Activated naive CD4-positive, alpha-beta T cell treated with anti-CD3 and anti-CD28 coated beads for 36 hours (primary cell): ENCODE results near the gene RAD51D. TPM values are rescaled to one million over a fixed set of nuclear protein-coding genes. Genes with fewer than 3 reads are reported as not detected.
A peak's percentile ranks its signal among the peaks of the same experiment; 100 is the strongest.
"Not testable (repeated sequence)": the region's sequence is repeated elsewhere in the genome, so short reads cannot be mapped to it uniquely, and the experiment has no call there.

Experiments
- CTCF ChIA-PET: fragments of 350-600 bp; sonication (Branson Sonifier 250); formaldehyde crosslinking; loops from one replicate; lab custom pipeline; 2021; ENCODE audit warnings: antibody characterized with exemption; lab: Charles Lee
- DNase-seq: peaks from one replicate; pipeline ENCODE4 v3.0.0-alpha.2; 2020
- H3K27ac Mint-ChIP-seq: one replicate; pipeline ENCODE4 v1.8.0; 2021; ENCODE audit warnings: mild to moderate bottlenecking, mixed read lengths
- H3K27me3 Mint-ChIP-seq: one replicate; pipeline ENCODE4 v1.8.0; 2021; ENCODE audit warnings: low read depth, mixed read lengths
- H3K36me3 Mint-ChIP-seq: one replicate; pipeline ENCODE4 v1.8.0; 2021; ENCODE audit warnings: low read depth, mixed read lengths
- H3K4me1 Mint-ChIP-seq: one replicate; pipeline ENCODE4 v1.8.0; 2021; ENCODE audit warnings: low read depth, mixed read lengths
- H3K4me3 Mint-ChIP-seq: one replicate; pipeline ENCODE4 v1.8.0; 2021; ENCODE audit warnings: mild to moderate bottlenecking, moderate library complexity, mixed read lengths
- H3K9me3 Mint-ChIP-seq: one replicate; pipeline ENCODE4 v1.8.0; 2021; ENCODE audit warnings: mixed read lengths
- intact Hi-C: fragments of 100-400 bp; cut with micrococcal nuclease; formaldehyde crosslinking; loops from one replicate; pipeline ENCODE4 v1.15.1; 2023
- total RNA-seq, 2 experiments: library from RNA; stranded (reverse); gene quantifications; one replicate each; pipeline ENCODE4 v1.2.3, GENCODE V29; 2021

RAD51D gene
- total RNA-seq, 2 experiments from 2014 or later, result 31.5 to 33.0 TPM

DNA sequence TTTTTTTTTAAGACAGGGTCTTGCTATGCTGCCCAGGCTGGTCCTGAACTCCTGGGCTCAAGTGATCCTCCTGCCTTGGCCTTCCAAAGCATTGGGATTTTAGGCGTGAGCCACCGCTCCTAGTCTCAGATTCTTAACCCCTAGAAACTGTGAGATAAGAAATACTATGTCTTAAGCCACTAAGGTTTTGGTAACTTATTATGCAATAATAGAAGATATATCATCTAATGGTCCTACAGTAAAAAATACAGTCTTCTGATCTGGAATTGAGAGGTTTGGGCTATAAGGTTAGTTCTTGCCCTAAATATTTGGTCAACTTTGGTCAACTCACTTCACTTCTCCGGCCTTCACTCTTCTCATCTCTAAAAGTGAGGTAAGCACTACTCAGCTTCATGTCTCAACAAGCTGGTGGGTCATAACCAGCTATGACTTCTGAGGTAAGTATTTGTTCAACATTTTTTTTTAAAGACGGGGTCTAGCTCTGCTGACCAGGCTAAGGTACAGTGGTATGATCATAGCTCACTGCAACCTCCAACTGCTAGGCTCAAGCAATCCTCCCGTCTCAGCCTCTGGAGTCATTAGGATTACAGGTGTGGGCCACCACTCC is 14.7 kb downstream of the RAD51D start:
- Mint-ChIP-seq H3K9me3 (no peaks in the 10 kb centered on the region), H3K36me3 (peaks cover 42% of the 10 kb centered on the region), H3K27me3 (no peaks in the 10 kb centered on the region), H3K4me1 (peaks cover 2% of the 10 kb centered on the region), H3K4me3 (no peak overlapping the region), H3K27ac (no peak overlapping the region)
- CTCF ChIA-PET, result interaction anchor here (0.5 to 1.4 kb wide), 3 partner anchors 14 to 121 kb away, joined by 3 to 5 read pairs (median 4); no protein-coding TSS in a partner anchor
- intact Hi-C loops, result no loop called here
- DNase-seq, result no peak

DNA sequence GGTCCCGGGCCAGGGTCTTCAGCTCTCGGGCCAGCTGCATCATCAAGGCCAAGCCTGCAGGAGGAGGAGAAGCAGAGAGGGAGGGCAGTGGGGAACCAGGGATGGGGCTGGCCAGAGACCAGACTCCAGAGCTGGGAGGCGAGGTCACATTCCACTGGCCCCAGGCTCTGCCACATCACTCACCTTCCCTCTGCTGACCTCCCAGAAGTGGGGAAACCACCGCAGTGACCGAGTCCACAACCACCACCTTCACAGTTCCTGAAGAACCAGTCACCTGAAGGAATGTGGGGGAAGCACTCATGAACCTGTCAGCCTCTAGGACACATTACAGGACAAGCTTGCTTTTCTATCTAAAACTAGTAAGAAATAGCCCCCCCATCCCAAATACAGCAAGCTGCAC is 16.4 kb downstream of the RAD51D start:
- CTCF ChIA-PET, result interaction anchor here (1.1 to 1.3 kb wide), 2 partner anchors 8 to 13 kb away, joined by 3 to 9 read pairs; no protein-coding TSS in a partner anchor
- no peak for DNase-seq
- peaks cover 2% of the 10 kb centered on the region for H3K4me1 Mint-ChIP-seq
- H3K36me3 Mint-ChIP-seq, result peaks cover 49% of the 10 kb centered on the region
- intact Hi-C loops, result no loop called here
- no peak overlapping the region for H3K27ac Mint-ChIP-seq
- H3K27me3 Mint-ChIP-seq, result no peaks in the 10 kb centered on the region
- no peaks in the 10 kb centered on the region for H3K9me3 Mint-ChIP-seq
- H3K4me3 Mint-ChIP-seq, result no peak overlapping the region

DNA sequence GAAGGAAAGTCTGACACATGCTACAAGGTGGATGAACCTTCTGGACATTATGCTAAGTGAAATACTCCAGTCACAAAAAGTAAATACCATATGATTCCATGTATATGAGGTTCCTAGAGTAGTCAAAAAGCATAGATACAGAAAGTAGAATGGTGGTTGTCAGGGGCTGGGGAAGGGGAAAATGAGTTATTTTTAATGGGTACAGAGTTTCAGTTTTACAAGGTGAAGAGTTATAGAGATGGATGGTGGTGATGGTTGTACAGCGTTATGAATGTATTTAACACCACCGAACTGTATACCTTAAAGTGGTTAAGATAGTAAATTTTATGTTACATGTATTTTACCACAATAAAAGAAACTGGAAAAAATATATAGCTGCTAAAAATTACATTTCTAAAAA is 17.9 kb downstream of the RAD51D start:
- Mint-ChIP-seq H3K4me3 (no peak overlapping the region), H3K27me3 (no peaks in the 10 kb centered on the region), H3K4me1 (peaks cover 4% of the 10 kb centered on the region), H3K36me3 (peaks cover 47% of the 10 kb centered on the region), H3K27ac (no peak overlapping the region), H3K9me3 (no peaks in the 10 kb centered on the region)
- CTCF ChIA-PET, result interaction anchor here (1.8 kb wide), 1 partner anchor 12 kb away, joined by 6 read pairs; no protein-coding TSS in a partner anchor
- intact Hi-C loops, result no loop called here
- no peak for DNase-seq

DNA sequence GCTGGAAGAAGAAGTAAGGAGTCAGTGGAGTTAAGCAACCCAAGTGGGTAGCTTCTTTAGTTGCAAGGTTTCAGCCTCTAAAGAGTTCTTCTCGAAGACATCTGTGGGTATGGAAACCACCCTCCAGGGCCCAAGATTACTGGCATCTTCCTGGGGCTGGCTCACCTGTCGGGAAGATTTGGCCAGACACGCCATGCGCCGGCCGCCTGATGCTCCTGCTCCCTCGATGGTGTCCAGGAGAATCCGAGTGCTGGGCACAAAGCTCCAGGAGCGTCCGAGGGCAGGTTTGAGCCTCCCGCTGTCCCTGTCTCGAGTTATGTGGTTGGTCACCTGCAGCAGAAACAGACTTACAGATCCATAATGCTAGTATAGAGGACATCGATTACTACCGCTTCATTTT is 18.6 kb downstream of the RAD51D start:
- no peaks in the 10 kb centered on the region for H3K9me3 Mint-ChIP-seq
- intact Hi-C loops, result no loop called here
- no peak overlapping the region for H3K4me3 Mint-ChIP-seq
- no peaks in the 10 kb centered on the region for H3K27me3 Mint-ChIP-seq
- no peak for DNase-seq
- H3K4me1 Mint-ChIP-seq, result peaks cover 4% of the 10 kb centered on the region
- CTCF ChIA-PET, result interaction anchor here (1.8 kb wide), 1 partner anchor 11 kb away, joined by 6 read pairs; no protein-coding TSS in a partner anchor
- H3K36me3 Mint-ChIP-seq, result peaks cover 40% of the 10 kb centered on the region
- H3K27ac Mint-ChIP-seq, result no peak overlapping the region

DNA sequence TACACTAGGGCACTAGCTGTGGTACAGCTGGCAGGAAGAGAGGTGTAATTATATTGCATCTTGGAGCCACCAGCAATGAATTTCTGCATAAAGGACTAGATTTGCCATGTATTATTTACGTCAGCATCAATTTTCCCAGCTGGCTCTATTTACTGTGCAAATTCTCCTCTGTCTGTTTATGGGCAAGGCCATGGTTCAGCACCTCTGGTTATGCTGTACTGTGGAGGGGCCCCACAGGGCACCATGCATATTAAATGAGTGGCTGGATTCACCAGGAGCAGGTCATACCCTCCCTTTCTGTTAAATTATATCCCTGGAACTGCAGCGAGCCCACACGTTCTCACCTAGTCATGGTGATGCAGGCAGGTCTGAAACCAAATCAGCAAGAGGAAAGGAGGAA is 19.8 kb downstream of the RAD51D start:
- H3K4me3 Mint-ChIP-seq, result no peak overlapping the region
- peaks cover 31% of the 10 kb centered on the region for H3K36me3 Mint-ChIP-seq
- intact Hi-C loops, result no loop called here
- H3K4me1 Mint-ChIP-seq, result peaks cover 6% of the 10 kb centered on the region
- no peak for DNase-seq
- H3K27me3 Mint-ChIP-seq, result no peaks in the 10 kb centered on the region
- H3K9me3 Mint-ChIP-seq, result no peaks in the 10 kb centered on the region
- CTCF ChIA-PET, result no interaction called here
- H3K27ac Mint-ChIP-seq, result no peak overlapping the region

DNA sequence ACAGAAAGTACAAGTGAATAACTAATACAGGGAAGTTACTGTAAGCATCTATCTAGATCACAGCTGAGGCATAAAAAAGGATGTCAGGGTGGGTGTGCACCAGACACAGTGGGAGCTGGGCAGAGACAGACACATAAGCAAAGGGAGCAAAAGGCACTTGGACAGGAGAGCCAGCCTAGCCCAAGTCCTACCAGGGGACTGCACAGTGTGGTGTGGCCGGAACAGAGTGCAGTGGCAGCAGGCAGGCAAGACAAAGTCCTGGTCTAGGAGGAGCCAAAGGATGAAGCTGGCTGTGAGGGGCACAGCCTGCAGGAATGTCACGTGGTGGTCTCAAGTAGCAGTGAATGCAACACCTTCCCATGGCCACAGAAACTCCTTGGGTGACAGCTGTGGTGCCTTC is 21.9 kb downstream of the RAD51D start:
- DNase-seq, result no peak
- Mint-ChIP-seq H3K27me3 (no peaks in the 10 kb centered on the region), H3K27ac (no peak overlapping the region), H3K36me3 (peaks cover 22% of the 10 kb centered on the region), H3K4me1 (peaks cover 8% of the 10 kb centered on the region), H3K4me3 (no peak overlapping the region), H3K9me3 (no peaks in the 10 kb centered on the region)
- intact Hi-C loops, result no loop called here
- CTCF ChIA-PET, result interaction anchor here (1.2 kb wide), 1 partner anchor 21 kb away, joined by 3 read pairs; no protein-coding TSS in a partner anchor

DNA sequence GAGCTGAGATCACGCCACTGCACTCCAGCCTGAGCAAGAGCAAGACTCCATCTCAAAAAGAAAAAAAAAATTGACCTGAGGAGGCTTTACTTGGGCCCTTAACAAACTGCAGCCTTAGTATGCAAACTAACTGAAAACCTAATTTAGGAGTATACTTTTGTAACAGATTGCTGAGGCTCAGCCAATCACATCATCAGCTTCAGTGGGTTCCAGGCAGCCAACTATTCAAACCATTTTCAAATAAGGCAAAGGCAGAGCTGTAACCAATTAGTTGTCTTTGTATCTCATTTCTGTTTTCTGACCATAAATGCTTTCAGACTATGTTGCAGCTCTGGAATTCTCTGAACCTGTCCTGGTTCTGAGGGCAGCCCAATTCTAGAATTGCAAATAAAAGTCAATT is 23.9 kb downstream of the RAD51D start:
- no peak for DNase-seq
- H3K4me3 Mint-ChIP-seq, result no peak overlapping the region
- H3K9me3 Mint-ChIP-seq, result no peaks in the 10 kb centered on the region
- peaks cover 10% of the 10 kb centered on the region for H3K4me1 Mint-ChIP-seq
- CTCF ChIA-PET, result interaction anchor here (1.3 kb wide), 1 partner anchor 24 kb away, joined by 3 read pairs; no protein-coding TSS in a partner anchor
- peaks cover 15% of the 10 kb centered on the region for H3K36me3 Mint-ChIP-seq
- intact Hi-C loops, result no loop called here
- no peaks in the 10 kb centered on the region for H3K27me3 Mint-ChIP-seq
- H3K27ac Mint-ChIP-seq, result no peak overlapping the region

DNA sequence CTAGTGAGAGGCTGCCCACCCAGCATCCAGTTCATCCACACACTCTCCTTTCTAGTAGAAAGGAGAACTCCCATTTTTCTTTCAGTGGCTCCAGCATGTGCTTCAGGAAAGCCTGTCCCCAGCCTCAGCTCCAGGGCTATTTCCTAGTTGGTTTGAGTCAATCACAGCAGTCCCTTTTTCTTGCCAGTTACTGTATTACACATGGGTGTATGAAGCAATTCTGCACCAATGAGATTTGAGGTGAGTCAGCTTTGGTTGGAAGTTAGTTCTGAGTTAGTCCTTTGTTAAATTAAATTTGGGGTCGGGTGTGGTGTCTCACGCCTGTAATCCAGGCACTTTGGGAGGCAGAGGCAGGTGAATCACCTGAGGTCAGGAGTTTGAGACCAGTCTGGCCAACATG is 24.8 kb downstream of the RAD51D start:
- peaks cover 13% of the 10 kb centered on the region for H3K36me3 Mint-ChIP-seq
- H3K27me3 Mint-ChIP-seq, result no peaks in the 10 kb centered on the region
- no peak for DNase-seq
- H3K9me3 Mint-ChIP-seq, result no peaks in the 10 kb centered on the region
- peaks cover 16% of the 10 kb centered on the region for H3K4me1 Mint-ChIP-seq
- H3K27ac Mint-ChIP-seq, result no peak overlapping the region
- intact Hi-C loops, result no loop called here
- H3K4me3 Mint-ChIP-seq, result no peak overlapping the region
- CTCF ChIA-PET, result interaction anchor here (1.1 to 1.3 kb wide), 2 partner anchors 25 kb away, joined by 3 to 4 read pairs; no protein-coding TSS in a partner anchor

DNA sequence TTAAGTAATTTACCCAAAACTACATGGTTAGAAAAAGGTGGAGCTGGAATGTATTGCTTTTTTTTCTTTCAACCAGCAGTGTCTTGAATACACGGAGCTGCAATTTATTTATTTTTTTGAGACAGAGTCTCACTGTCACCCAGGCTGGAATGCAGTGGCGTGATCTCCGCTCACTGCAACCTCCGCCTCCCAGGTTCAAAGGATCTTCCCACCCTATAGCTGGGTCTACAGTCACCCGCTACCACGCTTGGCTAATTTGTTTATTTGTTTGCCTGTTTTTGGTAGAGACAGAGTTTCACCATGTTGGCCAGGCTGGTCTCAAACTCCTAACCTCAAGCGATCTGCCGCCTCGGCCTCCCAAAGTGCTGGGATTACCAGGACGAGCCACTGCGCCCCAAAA is 29.0 kb downstream of the RAD51D start:
- CTCF ChIA-PET, result interaction anchor here (1.4 to 2.3 kb wide), 8 partner anchors 12 to 111 kb away, joined by 4 to 20 read pairs (median 7); partner anchors contain the start of genes LIG3 and RFFL
- H3K36me3 Mint-ChIP-seq, H3K4me3 Mint-ChIP-seq, intact Hi-C loops, H3K27ac Mint-ChIP-seq, H3K27me3 Mint-ChIP-seq, H3K9me3 Mint-ChIP-seq, DNase-seq: not testable (repeated sequence)
- peaks cover 43% of the 10 kb centered on the region for H3K4me1 Mint-ChIP-seq

DNA sequence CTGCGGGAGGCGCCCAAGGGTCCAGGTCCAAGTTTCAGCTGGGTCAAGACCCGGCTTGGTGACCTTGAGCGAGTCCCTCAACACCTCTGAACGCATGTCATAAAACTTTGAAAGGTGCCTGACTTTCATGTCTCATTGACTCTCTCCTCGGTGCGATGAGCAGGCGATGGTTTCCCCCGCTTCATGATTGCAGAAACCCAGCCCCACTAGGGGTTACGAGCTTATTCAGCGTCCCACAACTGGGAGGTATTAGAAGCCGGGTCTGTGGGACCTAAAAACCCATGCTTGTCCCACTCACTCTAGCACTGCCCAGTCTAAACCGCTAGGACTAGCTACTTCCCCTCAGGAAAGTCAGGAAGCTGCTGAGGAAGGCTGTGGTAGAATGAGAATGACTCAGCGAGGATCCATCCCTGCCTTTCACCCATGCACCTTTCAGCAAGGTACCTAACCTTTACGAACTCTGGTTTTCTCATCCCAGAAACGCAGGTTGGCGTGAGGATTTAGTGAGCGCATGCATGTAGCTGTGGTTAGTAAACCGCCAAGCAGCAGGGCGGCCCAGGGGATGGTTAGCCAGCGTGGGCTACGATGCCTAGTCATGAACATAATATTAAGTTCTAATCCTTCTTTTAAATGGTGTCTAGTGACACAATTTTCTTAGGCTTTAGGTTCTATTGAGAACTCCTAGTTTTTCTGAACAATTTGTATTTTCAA is 29.9 kb downstream of the RAD51D start:
- Mint-ChIP-seq H3K4me3 (peak overlapping the region; percentile 85), H3K4me1 (peaks cover 48% of the 10 kb centered on the region), H3K36me3 (peaks cover under 1% of the 10 kb centered on the region), H3K9me3 (no peaks in the 10 kb centered on the region), H3K27me3 (no peaks in the 10 kb centered on the region), H3K27ac (peak overlapping the region; percentile 96)
- CTCF ChIA-PET, result interaction anchor here (0.6 to 2.3 kb wide), 37 partner anchors 12 to 547 kb away, joined by 3 to 25 read pairs (median 4); partner anchors contain the start of genes FNDC8, LIG3 and RFFL
- peak; percentile 61 for DNase-seq
- intact Hi-C loops, result loop anchor here (1.0 to 2.0 kb wide), 10 partner anchors 26 to 497 kb away; partner anchors contain the start of genes AP2B1, CCT6B, LIG3 and NLE1

DNA sequence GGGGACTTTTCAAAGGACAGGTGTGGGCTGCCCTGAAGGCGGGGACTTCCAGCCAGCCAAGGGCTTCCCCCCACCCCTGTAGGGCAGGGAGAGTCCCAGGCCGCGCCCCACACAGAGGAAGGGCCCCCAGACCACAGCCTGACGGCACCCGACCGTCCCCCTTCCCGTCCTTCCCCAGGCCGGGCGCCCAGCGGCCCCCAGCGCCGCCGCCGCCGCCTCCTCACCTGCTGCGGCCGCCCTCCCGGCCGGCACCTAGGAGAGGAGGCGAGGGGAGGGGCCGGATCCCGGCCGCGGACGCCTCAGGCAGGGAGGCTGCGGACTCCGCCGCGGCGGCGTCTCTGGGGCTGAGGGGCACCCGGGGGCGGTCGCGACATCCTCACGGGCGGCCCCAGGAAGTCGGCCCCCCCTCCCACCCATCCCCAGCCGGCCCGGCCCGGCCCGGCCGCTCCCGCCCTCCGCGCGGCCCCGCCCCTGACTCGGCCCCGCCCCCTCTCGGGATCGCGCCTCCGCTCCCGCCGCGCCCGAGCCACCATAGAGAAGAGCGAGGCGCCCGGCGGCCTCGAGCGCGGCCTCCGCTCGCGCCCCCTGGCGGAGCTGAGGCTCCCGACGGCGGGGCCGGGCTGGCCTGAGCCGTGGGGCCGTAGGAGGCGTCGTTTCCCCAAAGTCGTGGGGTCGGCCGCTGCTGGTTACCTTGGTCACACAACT is 30.6 kb downstream of the RAD51D start:
- no peaks in the 10 kb centered on the region for H3K27me3 Mint-ChIP-seq
- intact Hi-C loops, result loop anchor here (1.0 to 2.0 kb wide), 11 partner anchors 16 to 498 kb away; partner anchors contain the start of genes AP2B1, CCT6B, LIG3 and NLE1
- H3K36me3 Mint-ChIP-seq, result no peaks in the 10 kb centered on the region
- CTCF ChIA-PET, result interaction anchor here (0.6 to 2.3 kb wide), 30 partner anchors 12 to 547 kb away, joined by 3 to 25 read pairs (median 4); partner anchors contain the start of genes FNDC8, LIG3 and RFFL
- H3K4me3 Mint-ChIP-seq, result peak overlapping the region; percentile 86
- H3K4me1 Mint-ChIP-seq, result peaks cover 48% of the 10 kb centered on the region
- peak overlapping the region; percentile 96 for H3K27ac Mint-ChIP-seq
- peak; percentile 89 for DNase-seq
- H3K9me3 Mint-ChIP-seq, result no peaks in the 10 kb centered on the region
